K562 (cell line): ENCODE results near the gene UPF2. TPM values are rescaled to one million over a fixed set of nuclear protein-coding genes. Genes with fewer than 3 reads are reported as not detected.

Experiments
- FOS ChIP-seq: IDR thresholded peaks from 3 replicates; pipeline ENCODE4 v1.6.1; 2011; ENCODE audit not compliant: insufficient read length; ENCODE audit errors: extremely low read depth
- FOXP1 ChIP-seq: sonication (generic); formaldehyde crosslinking; IDR thresholded peaks from 2 replicates; pipeline ENCODE4 v1.8.0; 2022; ENCODE audit warnings: mild to moderate bottlenecking, missing genetic modification reagents
- HOXB6 ChIP-seq: fragments of 250-450 bp; sonication (Bioruptor Pico); IDR thresholded peaks from 2 replicates; pipeline ENCODE4 v1.5.1; 2022; ENCODE audit warnings: mild to moderate bottlenecking, borderline replicate concordance
- LEF1 ChIP-seq: fragments of 450-650 bp; IDR thresholded peaks from 2 replicates; pipeline ENCODE4 v1.6.1; 2016; ENCODE audit warnings: mild to moderate bottlenecking
- RBM17 ChIP-seq: fragments of 200-400 bp; formaldehyde crosslinking; IDR thresholded peaks from 2 replicates; pipeline ENCODE4 v1.6.1; 2017; ENCODE audit warnings: low read depth, mild to moderate bottlenecking, low read length, borderline replicate concordance
- TAF9B ChIP-seq: fragments of 450-650 bp; IDR thresholded peaks from 2 replicates; pipeline ENCODE4 v1.6.1; 2018; ENCODE audit warnings: mild to moderate bottlenecking; ENCODE audit not compliant: partially characterized antibody
- ZBTB40 ChIP-seq, 2 experiments: fragments of 450-650 bp in 1 of 2; sonication (generic) in 1 of 2; formaldehyde crosslinking in 1 of 2; IDR thresholded peaks; 2 replicates each; pipeline versions ENCODE4 v1.7.1 to v1.9.0; 2016 to 2022; ENCODE audit warnings: inconsistent platforms in 1 of 2, mild to moderate bottlenecking in 1 of 2, missing genetic modification reagents in 1 of 2
- ZEB2 ChIP-seq: fragments of 450-650 bp; IDR thresholded peaks from 2 replicates; pipeline ENCODE4 v1.6.1; 2016
- ZFP36 ChIP-seq: fragments of 150-350 bp; IDR thresholded peaks from 2 replicates; pipeline ENCODE4 v1.6.1; 2018; ENCODE audit warnings: low read length, low read depth; ENCODE audit not compliant: partially characterized antibody
- ZNF316 ChIP-seq: fragments of 450-650 bp; IDR thresholded peaks from 2 replicates; pipeline ENCODE4 v1.6.1; 2016
- ZNF589 ChIP-seq: fragments of 200-800 bp; sonication (Bioruptor generic); IDR thresholded peaks from 2 replicates; pipeline ENCODE4 v1.6.1; 2016; ENCODE audit warnings: low read depth, missing genetic modification characterization, missing compliant biosample characterization
- ZSCAN32 ChIP-seq: fragments of 450-650 bp; formaldehyde crosslinking; IDR thresholded peaks from 2 replicates; pipeline ENCODE4 v1.4.0; 2020; ENCODE audit warnings: mild to moderate bottlenecking, moderate library complexity
- polyA plus RNA-seq, 8 experiments: library from polyadenylated mRNA; depleted of rRNA in 4 of 8; stranded (reverse) in 5 of 8; unstranded in 3 of 8; fragments of >200 nt; fragmentation: Nextera tagmentation in 2 of 8; fragmentation: Illumina TruSeq in 1 of 8; extraction: Ambion mirVana in 2 of 8; extraction: Trizol in 1 of 8; gene quantifications; 2 replicates each; pipeline versions ENCODE4 v1.2.1 to v1.2.3, GENCODE V29; 2011 to 2014; ENCODE audit warnings: inconsistent platforms in 1 of 8, missing spikeins in 1 of 8
- total RNA-seq, 7 experiments: library from RNA; depleted of rRNA in 6 of 7; stranded (reverse); fragments of >200 nt in 6 of 7; fragmentation: Illumina TruSeq in 2 of 7; extraction: Trizol in 2 of 7; gene quantifications; 2 replicates each; pipeline versions ENCODE4 v1.2.1 to v1.2.3, GENCODE V29; 2011 to 2021; ENCODE audit warnings: low replicate concordance in 1 of 7
- TF ChIP-seq, protein P1 (sequence below): IDR thresholded peaks from 3 replicates; pipeline ENCODE4 v1.6.1; 2011; ENCODE audit warnings: borderline replicate concordance, mild to moderate bottlenecking; ENCODE audit not compliant: insufficient read length, insufficient read depth
- TF ChIP-seq, protein P2 (sequence below): sonication (generic); formaldehyde crosslinking; IDR thresholded peaks from 2 replicates; pipeline ENCODE4 v1.9.0; 2022; ENCODE audit warnings: mild to moderate bottlenecking, missing genetic modification reagents

UPF2 gene
- total and polyA plus RNA-seq, 9 of the 15 experiments (the other 6 are each of a cell fraction or from before 2014, with no cell fraction given), result 13.9 to 37.7 (median 23.7) TPM

GRCh38 chr10:11898372-11899066 is 144.1 kb downstream of the UPF2 start (continued):
- TF ChIP-seq ZBTB40 (IDR thresholded peaks at IDR 0.05) (peak; percentile 68; the same call in 1 of the 2 replicates), ZBTB40 (CRISPR knock-in tag; IDR thresholded peaks at IDR 0.05) (no peak), TAF9B (peak; percentile 94), HOXB6 (CRISPR knock-in tag) (no peak), ZSCAN32 (no peak), ZNF316 (no peak), LEF1 (peak; percentile 84), RBM17 (no peak), ZNF589 (CRISPR knock-in tag) (peak; percentile 96; the same call in 1 of the 2 replicates), ZFP36 (no peak), ZEB2 (peak; percentile 83), FOS (no peak), FOXP1 (CRISPR knock-in tag) (peak; percentile 84; the same call in 1 of the 2 replicates)
- TF ChIP-seq, protein P1, sequence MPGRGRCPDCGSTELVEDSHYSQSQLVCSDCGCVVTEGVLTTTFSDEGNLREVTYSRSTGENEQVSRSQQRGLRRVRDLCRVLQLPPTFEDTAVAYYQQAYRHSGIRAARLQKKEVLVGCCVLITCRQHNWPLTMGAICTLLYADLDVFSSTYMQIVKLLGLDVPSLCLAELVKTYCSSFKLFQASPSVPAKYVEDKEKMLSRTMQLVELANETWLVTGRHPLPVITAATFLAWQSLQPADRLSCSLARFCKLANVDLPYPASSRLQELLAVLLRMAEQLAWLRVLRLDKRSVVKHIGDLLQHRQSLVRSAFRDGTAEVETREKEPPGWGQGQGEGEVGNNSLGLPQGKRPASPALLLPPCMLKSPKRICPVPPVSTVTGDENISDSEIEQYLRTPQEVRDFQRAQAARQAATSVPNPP, result no peak
- TF ChIP-seq, protein P2, sequence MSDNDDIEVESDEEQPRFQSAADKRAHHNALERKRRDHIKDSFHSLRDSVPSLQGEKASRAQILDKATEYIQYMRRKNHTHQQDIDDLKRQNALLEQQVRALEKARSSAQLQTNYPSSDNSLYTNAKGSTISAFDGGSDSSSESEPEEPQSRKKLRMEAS (CRISPR knock-in tag), result peak; percentile 84
